Measurements from ENCODE around the gene SMIM36. TPM values are rescaled to one million over a fixed set of nuclear protein-coding genes. Genes with fewer than 3 reads are reported as not detected.
"Not testable (repeated sequence)": the region's sequence is repeated elsewhere in the genome, so short reads cannot be mapped to it uniquely, and the experiment has no call there.

The SMIM36 gene
- polyA plus RNA-seq, 3 donors = 0.14 TPM; not detected in 2

- DNase-seq (ENCODE audit: extremely low read depth in 1 of 11, low read depth in 9 of 11, low spot score in 4 of 11) = no peak
Observed at GRCh38 chr17:55442953-55443683, 68.1 kb downstream of the SMIM36 start.

- DNase-seq (ENCODE audit: extremely low read depth in 1 of 11, low read depth in 9 of 11, low spot score in 4 of 11) = no peak
Observed at GRCh38 chr17:55442462-55442861, 68.8 kb downstream of the SMIM36 start.

GRCh38 chr17:55441544-55441943, 69.7 kb downstream of the SMIM36 start:
- no peak for DNase-seq (ENCODE audit: extremely low read depth in 1 of 11, low read depth in 9 of 11, low spot score in 4 of 11)

GRCh38 chr17:55440391-55440790, 70.9 kb downstream of the SMIM36 start:
- no peak for DNase-seq (ENCODE audit: extremely low read depth in 1 of 11, low read depth in 9 of 11, low spot score in 4 of 11)

GRCh38 chr17:55437159-55437605, 74.1 kb downstream of the SMIM36 start:
- DNase-seq (ENCODE audit: extremely low read depth in 1 of 11, low read depth in 9 of 11, low spot score in 4 of 11) = no peak

DNA sequence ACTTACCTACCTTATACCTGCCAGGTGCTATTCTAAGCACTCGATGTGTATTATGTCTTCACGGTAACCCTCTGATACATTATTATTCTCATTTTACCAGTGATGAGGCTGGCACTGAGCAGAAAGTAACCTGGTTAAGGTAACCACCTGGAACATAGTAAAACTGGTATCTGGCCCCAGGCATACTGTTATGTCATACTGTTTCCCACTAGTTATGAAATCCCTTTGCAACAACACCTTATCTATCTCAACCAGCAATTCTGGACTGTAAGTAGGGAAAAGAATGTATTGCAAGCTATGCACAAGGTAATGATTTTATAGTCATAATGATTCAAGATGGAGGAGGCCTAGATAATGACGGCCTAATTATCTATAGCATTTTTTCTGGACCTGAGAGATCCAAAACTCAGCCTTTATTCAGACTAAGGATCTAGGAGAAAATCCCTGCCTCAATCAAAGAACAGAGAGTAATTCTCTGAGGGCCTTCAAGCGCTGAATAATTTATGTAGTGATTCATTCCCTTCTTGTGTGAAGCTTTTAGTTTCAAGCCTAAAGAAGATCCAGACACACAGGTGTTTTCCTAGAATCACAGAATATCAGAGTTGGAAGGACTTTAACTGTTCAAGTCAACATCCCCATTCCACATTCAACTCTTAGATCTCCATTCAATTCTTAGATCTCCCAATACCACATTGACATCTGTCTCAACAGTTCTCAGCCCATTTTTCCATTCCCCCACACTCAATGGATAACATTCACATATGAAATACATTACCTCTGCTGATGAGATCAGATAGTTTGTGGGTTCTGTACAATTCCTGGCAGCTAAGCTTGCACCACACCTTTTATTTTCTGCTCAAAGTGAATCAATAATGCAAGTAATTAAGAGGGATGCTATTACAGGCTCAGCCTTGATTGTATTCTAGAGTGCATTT, 74.8 kb downstream of the SMIM36 start:
- no peak for DNase-seq (ENCODE audit: extremely low read depth in 1 of 11, low read depth in 9 of 11, low spot score in 4 of 11)

DNA sequence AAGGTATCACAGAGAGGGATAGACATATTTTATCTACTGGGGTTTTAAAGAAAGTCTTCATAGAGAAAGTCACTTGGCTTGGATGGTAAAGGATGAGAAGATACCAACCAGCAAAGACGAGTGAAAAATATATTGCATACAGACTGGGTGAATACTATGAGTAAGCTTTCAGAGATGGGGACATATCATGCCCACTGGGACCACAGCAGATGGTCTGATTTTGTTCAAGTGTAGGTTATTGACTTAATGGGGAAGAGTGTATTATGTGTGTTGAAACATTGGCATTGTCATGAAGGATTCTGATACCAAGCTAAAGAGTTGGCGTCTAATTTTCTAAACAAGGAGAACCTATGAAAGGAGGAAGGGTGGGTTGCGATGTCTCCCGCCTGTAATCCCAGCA, 75.8 kb downstream of the SMIM36 start:
- DNase-seq (ENCODE audit: extremely low read depth in 1 of 11, low read depth in 9 of 11, low spot score in 4 of 11) = no peak

GRCh38 chr17:55434721-55435120, 76.5 kb downstream of the SMIM36 start:
- DNase-seq (ENCODE audit: extremely low read depth in 1 of 11, low read depth in 9 of 11, low spot score in 4 of 11) = no peak

GRCh38 chr17:55433629-55434422, 77.4 kb downstream of the SMIM36 start:
- DNase-seq (ENCODE audit: extremely low read depth in 1 of 11, low read depth in 9 of 11, low spot score in 4 of 11) = no peak

- DNase-seq (ENCODE audit: extremely low read depth in 1 of 11, low read depth in 9 of 11, low spot score in 4 of 11) = no peak
Observed at GRCh38 chr17:55433029-55433628, 78.1 kb downstream of the SMIM36 start.

DNA sequence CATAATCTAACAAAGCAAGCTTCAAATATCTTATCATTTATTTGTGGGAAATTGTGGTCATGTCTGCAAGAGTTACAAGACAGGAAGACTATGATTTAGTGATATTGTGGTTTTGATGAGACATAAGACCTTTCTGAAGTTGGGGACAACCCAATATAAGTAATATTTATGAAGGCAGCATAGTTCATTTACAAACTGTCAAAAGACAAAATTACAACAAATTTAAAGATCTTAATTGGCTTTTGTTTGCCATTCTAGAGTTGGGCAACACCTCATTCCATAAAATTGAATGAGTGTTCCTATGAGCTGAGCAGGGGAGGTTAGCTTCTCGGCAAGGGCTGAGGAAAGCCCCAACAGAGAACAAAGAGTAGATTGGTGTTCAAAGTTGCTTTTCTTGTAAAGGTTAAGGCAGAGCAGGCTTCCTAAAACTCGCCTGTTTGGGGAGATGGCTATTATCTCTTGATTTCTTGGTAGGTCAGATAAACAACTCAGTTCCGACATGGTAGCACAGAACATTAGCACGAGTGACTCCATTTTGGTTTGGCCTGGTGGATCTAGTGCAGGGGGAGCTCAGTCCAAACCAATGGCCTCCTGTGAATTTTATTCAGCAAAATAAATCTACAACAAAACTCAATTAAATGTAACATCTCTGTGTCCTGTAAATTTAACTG, 78.8 kb downstream of the SMIM36 start:
- DNase-seq (ENCODE audit: extremely low read depth in 1 of 11, low read depth in 9 of 11, low spot score in 4 of 11) = no peak

DNA sequence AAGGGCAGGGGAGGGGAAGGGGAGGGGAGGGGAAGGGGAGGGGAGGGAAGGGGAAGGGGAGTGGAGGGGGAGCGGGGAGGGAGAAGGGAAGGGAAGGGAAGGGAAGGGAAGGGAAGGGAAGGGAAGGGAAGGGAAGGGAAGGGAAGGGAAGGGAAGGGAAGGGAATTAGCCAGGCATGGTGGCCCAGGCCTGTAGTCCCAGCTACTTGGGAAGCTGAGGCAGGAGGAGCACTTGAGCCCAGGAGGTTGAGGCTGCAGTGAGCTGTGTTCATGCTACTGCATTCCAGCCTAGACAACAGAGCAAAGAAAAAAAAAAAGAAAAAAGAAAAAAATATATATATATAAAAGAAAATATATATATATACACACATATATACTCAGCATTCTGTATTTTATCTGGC, 79.3 kb downstream of the SMIM36 start:
- not testable (repeated sequence) for DNase-seq (ENCODE audit: extremely low read depth in 1 of 11, low read depth in 9 of 11, low spot score in 4 of 11)

DNA sequence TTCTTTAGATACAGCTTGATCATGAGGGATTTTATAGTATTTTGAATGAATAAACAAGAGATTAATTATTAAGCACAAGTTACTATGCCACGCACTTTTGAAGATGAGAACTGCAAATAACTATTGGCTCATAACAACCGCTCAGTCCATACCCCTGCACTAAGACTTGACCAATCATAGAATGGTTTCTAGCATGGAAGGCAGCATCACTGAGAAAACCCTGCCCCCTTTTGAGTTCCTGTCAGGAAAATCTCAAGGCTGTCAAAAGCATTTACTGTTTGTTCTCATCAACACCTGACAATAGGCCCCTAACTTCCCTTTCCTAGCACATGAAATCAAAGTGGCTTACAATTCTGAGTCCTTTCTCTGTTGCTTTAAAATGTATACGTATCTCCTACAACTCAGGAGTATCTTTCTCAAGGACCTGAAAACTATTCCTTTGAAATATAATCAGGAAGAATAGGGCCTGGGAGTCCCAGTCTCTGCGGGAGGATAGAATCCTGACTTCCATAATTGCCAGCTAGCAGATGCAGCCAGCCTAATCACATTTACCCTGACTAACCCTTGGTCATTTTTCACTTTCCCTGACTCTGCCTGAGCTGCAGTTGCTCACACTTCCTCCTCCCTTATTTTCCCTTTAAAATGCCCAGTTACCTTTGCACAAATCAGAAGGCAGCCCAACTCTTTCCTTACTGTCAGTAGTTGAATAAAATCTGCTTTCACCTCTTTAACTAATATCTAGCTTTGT, 80.5 kb downstream of the SMIM36 start:
- no peak for DNase-seq (ENCODE audit: extremely low read depth in 1 of 11, low read depth in 9 of 11, low spot score in 4 of 11)

DNA sequence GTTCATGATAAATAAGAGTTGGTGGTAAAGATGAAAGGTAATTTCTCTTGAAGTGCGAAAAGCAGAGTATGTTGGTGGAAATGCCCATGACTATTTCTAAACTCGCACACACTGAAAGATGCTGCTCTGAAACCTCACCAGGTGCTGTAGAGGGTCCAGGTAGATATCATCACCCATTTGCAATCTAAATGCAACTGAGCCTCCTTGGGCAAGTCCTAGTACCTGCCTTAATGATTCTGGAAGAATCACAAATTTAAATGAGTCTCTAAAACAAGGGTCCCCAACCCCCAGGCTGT, 83.7 kb downstream of the SMIM36 start:
- DNase-seq (ENCODE audit: extremely low read depth in 1 of 11, low read depth in 9 of 11, low spot score in 4 of 11) = no peak

- DNase-seq (ENCODE audit: extremely low read depth in 1 of 11, low read depth in 9 of 11, low spot score in 4 of 11) = no peak
Observed at GRCh38 chr17:55426851-55427586, 84.2 kb downstream of the SMIM36 start.

GRCh38 chr17:55424893-55425540, 86.2 kb downstream of the SMIM36 start:
- DNase-seq (ENCODE audit: extremely low read depth in 1 of 11, low read depth in 9 of 11, low spot score in 4 of 11) = no peak

DNA sequence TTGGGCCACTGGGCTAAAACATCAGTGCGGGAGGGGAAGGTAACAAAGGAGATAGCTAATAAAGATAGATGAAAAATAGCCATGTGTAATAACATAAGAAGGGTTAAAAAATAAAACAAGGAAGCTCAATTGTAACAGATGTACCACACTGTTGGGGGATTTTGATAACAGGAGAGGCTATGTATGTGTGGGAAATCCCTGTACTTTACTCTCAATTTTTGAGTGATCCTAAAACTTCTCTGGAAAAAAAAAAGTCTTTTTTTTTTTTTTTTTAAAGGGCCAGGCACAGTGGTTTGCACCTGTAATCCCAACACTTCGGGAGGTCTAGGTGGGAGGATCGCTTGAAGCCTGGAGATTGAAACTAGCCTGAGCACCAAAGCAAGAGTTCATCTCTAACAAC, 87.7 kb downstream of the SMIM36 start:
- no peak for DNase-seq (ENCODE audit: extremely low read depth in 1 of 11, low read depth in 9 of 11, low spot score in 4 of 11)

All from renal cortex interstitium (tissue), 11 donors.